ENCODE measurements around the gene PHEX. TPM values are rescaled to one million over a fixed set of nuclear protein-coding genes. Genes with fewer than 3 reads are reported as not detected.

PHEX gene
- polyA plus RNA-seq, 1 donor (not counting 4 experiments of a cell fraction or from before 2014, with no cell fraction given): 0.80 TPM

DNA sequence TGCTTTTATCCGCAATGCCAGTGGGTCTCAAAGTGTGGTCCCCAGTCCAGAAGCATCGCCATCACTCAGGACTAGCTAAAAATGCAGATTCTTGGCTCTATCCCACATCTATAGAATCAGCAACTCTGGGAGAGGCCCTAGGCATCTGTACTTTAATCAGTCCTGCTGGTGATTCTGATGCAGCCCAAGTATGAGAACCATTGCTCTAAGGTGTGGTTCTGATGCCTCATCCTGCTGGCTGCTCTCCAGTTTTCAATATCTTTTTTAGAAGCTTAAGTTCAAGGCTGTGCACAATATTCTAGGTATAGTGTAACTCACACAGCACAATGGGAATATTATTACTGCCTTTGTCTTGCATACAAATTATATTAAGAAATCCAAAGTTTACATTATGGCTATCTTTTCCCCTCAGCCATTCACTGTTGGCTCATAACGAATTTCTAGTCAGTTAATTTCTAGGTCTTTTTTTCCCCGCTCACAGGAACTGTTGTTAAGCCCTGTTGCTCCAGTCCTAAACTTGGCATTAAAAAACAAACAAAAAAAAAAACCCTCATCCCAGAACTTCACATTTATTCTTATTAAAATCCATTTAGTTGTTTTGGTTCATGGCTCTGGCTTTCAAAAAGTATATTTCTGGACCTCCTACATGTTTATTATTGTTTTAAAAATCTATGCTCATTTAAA is 109.1 kb downstream of the PHEX start:
- Histone ChIP-seq H3K79me2 (ENCODE audit: control insufficient read depth, insufficient read depth, low read length) (no peaks in the 10 kb centered on the region), H3K4me1 (ENCODE audit: control insufficient read depth, extremely low read depth, insufficient read depth, low read length) (peaks cover 12% of the 10 kb centered on the region), H3K9me1 (ENCODE audit: control insufficient read depth, extremely low read depth, insufficient read depth, low read length) (no peaks in the 10 kb centered on the region), H3K27me3 (ENCODE audit: control insufficient read depth, extremely low read depth, insufficient read depth, low read length) (no peaks in the 10 kb centered on the region), H3K9me3 (ENCODE audit: control insufficient read depth, low read depth, low read length) (no peaks in the 10 kb centered on the region), H3K9ac (ENCODE audit: control insufficient read depth, extremely low read depth, insufficient read depth, low read length) (no peak overlapping the region), H3K36me3 (ENCODE audit: control insufficient read depth in 2 of 2, extremely low read depth in 1 of 2, insufficient read depth in 2 of 2, low read length in 2 of 2) (no peaks in the 10 kb centered on the region), H3K27ac (ENCODE audit: control insufficient read depth, insufficient read depth, low read length) (no peak overlapping the region), H2AFZ (ENCODE audit: control insufficient read depth, low read length) (no peak overlapping the region), H3K4me3 (ENCODE audit: control insufficient read depth in 2 of 3, extremely low read depth in 1 of 3, insufficient read depth in 2 of 3, low read depth in 1 of 3, low read length in 3 of 3) (no peak overlapping the region), H4K20me1 (ENCODE audit: control insufficient read depth, extremely low read depth, insufficient read depth, low read length) (no peaks in the 10 kb centered on the region), H3K4me2 (ENCODE audit: control insufficient read depth, extremely low read depth, insufficient read depth, low read depth, low read length) (no peak overlapping the region)
- DNase-seq (ENCODE audit: low read depth, low spot score) (no peak), FAIRE-seq (no peak)
- dilution Hi-C loops (cut with MboI; ENCODE audit: extremely low pct_ligation_motif_present, low sequenced_read_pairs): no loop called here
- TF ChIP-seq, protein P1, sequence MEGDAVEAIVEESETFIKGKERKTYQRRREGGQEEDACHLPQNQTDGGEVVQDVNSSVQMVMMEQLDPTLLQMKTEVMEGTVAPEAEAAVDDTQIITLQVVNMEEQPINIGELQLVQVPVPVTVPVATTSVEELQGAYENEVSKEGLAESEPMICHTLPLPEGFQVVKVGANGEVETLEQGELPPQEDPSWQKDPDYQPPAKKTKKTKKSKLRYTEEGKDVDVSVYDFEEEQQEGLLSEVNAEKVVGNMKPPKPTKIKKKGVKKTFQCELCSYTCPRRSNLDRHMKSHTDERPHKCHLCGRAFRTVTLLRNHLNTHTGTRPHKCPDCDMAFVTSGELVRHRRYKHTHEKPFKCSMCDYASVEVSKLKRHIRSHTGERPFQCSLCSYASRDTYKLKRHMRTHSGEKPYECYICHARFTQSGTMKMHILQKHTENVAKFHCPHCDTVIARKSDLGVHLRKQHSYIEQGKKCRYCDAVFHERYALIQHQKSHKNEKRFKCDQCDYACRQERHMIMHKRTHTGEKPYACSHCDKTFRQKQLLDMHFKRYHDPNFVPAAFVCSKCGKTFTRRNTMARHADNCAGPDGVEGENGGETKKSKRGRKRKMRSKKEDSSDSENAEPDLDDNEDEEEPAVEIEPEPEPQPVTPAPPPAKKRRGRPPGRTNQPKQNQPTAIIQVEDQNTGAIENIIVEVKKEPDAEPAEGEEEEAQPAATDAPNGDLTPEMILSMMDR (optimal IDR thresholded peaks at IDR 0.05 in 1 of 3, IDR thresholded peaks at IDR 0.05 in 1 of 3, conservative IDR thresholded peaks at IDR 0.05 in 1 of 3; ENCODE audit: extremely low read depth in 1 of 3, insufficient read depth in 2 of 3, low read length in 3 of 3): no peak
- TF ChIP-seq EZH2 (IDR thresholded peaks at IDR 0.05; ENCODE audit: low read length): no peak

- dilution Hi-C loops (cut with MboI; ENCODE audit: extremely low pct_ligation_motif_present, low sequenced_read_pairs): no loop called here
- TF ChIP-seq, protein P1 (optimal IDR thresholded peaks at IDR 0.05 in 1 of 3, IDR thresholded peaks at IDR 0.05 in 1 of 3, conservative IDR thresholded peaks at IDR 0.05 in 1 of 3; ENCODE audit: extremely low read depth in 1 of 3, insufficient read depth in 2 of 3, low read length in 3 of 3): no peak
- no peak for TF ChIP-seq EZH2 (IDR thresholded peaks at IDR 0.05; ENCODE audit: low read length)
- Histone ChIP-seq H3K27ac (ENCODE audit: control insufficient read depth, insufficient read depth, low read length) (no peak overlapping the region), H3K79me2 (ENCODE audit: control insufficient read depth, insufficient read depth, low read length) (no peaks in the 10 kb centered on the region), H3K4me3 (ENCODE audit: control insufficient read depth in 2 of 3, extremely low read depth in 1 of 3, insufficient read depth in 2 of 3, low read depth in 1 of 3, low read length in 3 of 3) (no peak overlapping the region), H3K4me1 (ENCODE audit: control insufficient read depth, extremely low read depth, insufficient read depth, low read length) (no peaks in the 10 kb centered on the region), H3K9ac (ENCODE audit: control insufficient read depth, extremely low read depth, insufficient read depth, low read length) (no peak overlapping the region), H3K9me3 (ENCODE audit: control insufficient read depth, low read depth, low read length) (no peaks in the 10 kb centered on the region), H3K27me3 (ENCODE audit: control insufficient read depth, extremely low read depth, insufficient read depth, low read length) (no peaks in the 10 kb centered on the region), H4K20me1 (ENCODE audit: control insufficient read depth, extremely low read depth, insufficient read depth, low read length) (no peaks in the 10 kb centered on the region), H3K9me1 (ENCODE audit: control insufficient read depth, extremely low read depth, insufficient read depth, low read length) (no peaks in the 10 kb centered on the region), H2AFZ (ENCODE audit: control insufficient read depth, low read length) (no peak overlapping the region), H3K36me3 (ENCODE audit: control insufficient read depth in 2 of 2, extremely low read depth in 1 of 2, insufficient read depth in 2 of 2, low read length in 2 of 2) (no peaks in the 10 kb centered on the region), H3K4me2 (ENCODE audit: control insufficient read depth, extremely low read depth, insufficient read depth, low read depth, low read length) (no peak overlapping the region)
- DNase-seq (ENCODE audit: low read depth, low spot score) (no peak), FAIRE-seq (no peak)
These were observed 115.1 kb downstream of the PHEX start for GRCh38 chrX:22147214-22147613.
